AG04450 (cell line): ENCODE results near the gene SPHK1. TPM values are rescaled to one million over a fixed set of nuclear protein-coding genes. Genes with fewer than 3 reads are reported as not detected.

ENCODE experiments used
- CTCF ChIA-PET: fragments of 300-600, 350-600 bp; formaldehyde crosslinking; extraction: SDS; loops from one replicate; lab custom pipeline; 2022; ENCODE audit warnings: antibody characterized with exemption, inconsistent platforms; lab: Charles Lee
- POLR2A ChIA-PET: fragments of 350-600 bp; formaldehyde crosslinking; extraction: SDS; loops from one replicate; lab custom pipeline; 2021; ENCODE audit warnings: antibody characterized with exemption, inconsistent platforms; lab: Yijun Ruan, JAX
- DNase-seq: peaks from one replicate; pipeline ENCODE4 v3.0.0-alpha.2; 2011; ENCODE audit warnings: low read depth, low spot score
- H3K27ac ChIP-seq: one replicate; pipeline ENCODE4 v1.5.1; 2012; ENCODE audit warnings: low read depth, low read length, control low read depth
- H3K27me3 ChIP-seq: one replicate; pipeline ENCODE4 v1.6.0; 2012; ENCODE audit warnings: low read length; ENCODE audit not compliant: control insufficient read depth, insufficient read depth
- H3K4me3 ChIP-seq: 2 replicates; pipeline ENCODE4 v1.5.1; 2011; ENCODE audit warnings: mild to moderate bottlenecking, low read depth, low read length, control low read depth
- H3K9me3 ChIP-seq: 2 replicates; pipeline ENCODE4 v1.5.1; 2012; ENCODE audit warnings: low read length; ENCODE audit not compliant: control insufficient read depth, insufficient read depth
- polyA plus RNA-seq: library from polyadenylated mRNA; depleted of rRNA; stranded (reverse); fragments of >200 nt; gene quantifications from 2 replicates; pipeline ENCODE4 v1.2.3, GENCODE V29; 2011
- TF ChIP-seq, protein P1 (sequence below): IDR thresholded peaks from 2 replicates; pipeline ENCODE4 v1.5.1; 2011; ENCODE audit warnings: low read depth, low read length, control low read depth, inconsistent platforms

The SPHK1 gene
- polyA plus RNA-seq, 1 experiment = 11.6 TPM

DNA sequence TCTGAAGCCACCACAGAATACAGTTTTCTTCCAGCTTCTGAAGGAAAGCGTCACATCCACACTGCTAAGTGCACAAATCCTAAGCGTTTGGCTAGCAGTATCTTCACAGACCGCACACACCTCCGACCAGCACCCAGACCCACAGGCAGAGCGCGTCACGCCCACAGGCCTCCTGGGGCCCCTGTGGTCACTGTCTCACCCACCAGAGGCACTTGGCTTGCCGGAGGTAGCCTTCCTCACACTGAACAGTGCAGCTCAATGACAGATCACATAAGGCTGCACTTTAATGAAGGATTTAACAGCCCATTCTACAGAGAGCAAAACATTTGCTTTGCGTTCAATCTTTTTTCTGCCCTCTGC lies 21.2 kb downstream of the SPHK1 start:
- TF ChIP-seq, protein P1, sequence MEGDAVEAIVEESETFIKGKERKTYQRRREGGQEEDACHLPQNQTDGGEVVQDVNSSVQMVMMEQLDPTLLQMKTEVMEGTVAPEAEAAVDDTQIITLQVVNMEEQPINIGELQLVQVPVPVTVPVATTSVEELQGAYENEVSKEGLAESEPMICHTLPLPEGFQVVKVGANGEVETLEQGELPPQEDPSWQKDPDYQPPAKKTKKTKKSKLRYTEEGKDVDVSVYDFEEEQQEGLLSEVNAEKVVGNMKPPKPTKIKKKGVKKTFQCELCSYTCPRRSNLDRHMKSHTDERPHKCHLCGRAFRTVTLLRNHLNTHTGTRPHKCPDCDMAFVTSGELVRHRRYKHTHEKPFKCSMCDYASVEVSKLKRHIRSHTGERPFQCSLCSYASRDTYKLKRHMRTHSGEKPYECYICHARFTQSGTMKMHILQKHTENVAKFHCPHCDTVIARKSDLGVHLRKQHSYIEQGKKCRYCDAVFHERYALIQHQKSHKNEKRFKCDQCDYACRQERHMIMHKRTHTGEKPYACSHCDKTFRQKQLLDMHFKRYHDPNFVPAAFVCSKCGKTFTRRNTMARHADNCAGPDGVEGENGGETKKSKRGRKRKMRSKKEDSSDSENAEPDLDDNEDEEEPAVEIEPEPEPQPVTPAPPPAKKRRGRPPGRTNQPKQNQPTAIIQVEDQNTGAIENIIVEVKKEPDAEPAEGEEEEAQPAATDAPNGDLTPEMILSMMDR = no peak
- no peaks in the 10 kb centered on the region for H3K9me3 ChIP-seq
- CTCF ChIA-PET = interaction anchor here (0.6 to 2.2 kb wide), 7 partner anchors 8 to 106 kb away, joined by 3 to 11 read pairs (median 4); no protein-coding TSS in a partner anchor
- DNase-seq = no peak
- H3K4me3 ChIP-seq = no peak overlapping the region
- no peaks in the 10 kb centered on the region for H3K27me3 ChIP-seq
- H3K27ac ChIP-seq = no peak overlapping the region
- POLR2A ChIA-PET = no interaction called here

DNA sequence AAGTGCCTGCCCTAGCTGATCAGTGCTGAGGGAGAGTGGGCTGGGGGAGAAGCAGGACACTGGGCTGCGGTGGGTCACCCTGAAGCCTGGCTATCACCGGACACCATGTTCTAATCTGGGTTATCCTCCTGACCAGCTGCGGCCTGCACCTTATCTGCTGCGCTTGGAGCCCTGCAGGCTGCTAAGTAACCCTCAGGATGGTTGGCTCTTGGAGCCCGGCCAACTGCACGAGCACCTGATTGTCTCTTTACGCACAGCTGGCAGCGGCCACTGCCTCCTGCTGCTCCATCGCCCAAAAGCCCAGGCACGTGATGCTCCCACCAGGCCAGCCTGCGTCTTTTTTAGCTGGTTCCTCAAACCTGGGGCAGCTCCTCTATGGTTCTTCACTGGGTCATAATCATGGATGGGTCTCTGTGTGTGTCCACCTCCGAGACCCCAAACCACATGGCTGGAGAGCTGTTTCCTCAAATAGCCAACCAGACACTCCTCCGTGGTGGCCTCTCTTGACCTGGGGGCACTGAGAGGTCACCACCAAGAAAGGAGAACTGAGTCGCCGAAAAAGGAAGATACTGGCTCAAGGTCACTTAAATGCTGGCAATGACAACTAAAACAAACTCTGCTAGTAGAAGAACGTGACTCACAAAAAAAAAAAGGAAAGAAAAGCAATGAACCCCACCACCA lies 21.7 kb downstream of the SPHK1 start:
- TF ChIP-seq, protein P1 = no peak
- Histone ChIP-seq H3K27ac (no peak overlapping the region), H3K27me3 (no peaks in the 10 kb centered on the region), H3K4me3 (no peak overlapping the region), H3K9me3 (no peaks in the 10 kb centered on the region)
- ChIA-PET CTCF (interaction anchor here (0.6 to 2.2 kb wide), 6 partner anchors 8 to 107 kb away, joined by 3 to 11 read pairs (median 4); no protein-coding TSS in a partner anchor), POLR2A (no interaction called here)
- DNase-seq = no peak

DNA sequence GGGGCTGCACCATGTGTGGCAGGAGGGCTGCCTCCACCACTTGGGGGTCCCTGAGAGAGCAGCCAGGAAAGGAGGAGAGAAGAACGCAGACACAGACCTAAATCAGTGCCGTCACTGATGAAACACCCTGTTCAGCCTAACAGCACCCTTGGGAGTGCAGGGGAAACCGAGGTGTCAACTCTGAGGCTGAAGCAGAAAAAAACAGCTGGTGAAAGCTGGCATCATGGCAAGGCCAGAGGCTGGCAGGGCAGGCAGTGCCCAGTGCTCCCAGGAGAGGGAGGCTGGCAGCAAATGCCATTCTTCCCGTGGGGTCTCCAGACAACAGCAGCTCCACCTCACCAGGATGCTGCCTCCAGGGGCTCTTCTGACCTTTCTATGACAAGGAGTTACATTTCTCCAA lies 23.1 kb downstream of the SPHK1 start:
- POLR2A ChIA-PET = no interaction called here
- TF ChIP-seq, protein P1 = no peak
- no peak for DNase-seq
- H3K27me3 ChIP-seq = no peaks in the 10 kb centered on the region
- H3K27ac ChIP-seq = no peak overlapping the region
- CTCF ChIA-PET = interaction anchor here (1.8 to 6.3 kb wide), 5 partner anchors 10 to 100 kb away, joined by 4 to 78 read pairs (median 13); partner anchors contain the start of gene PRPSAP1
- H3K9me3 ChIP-seq = no peaks in the 10 kb centered on the region
- H3K4me3 ChIP-seq = no peak overlapping the region

DNA sequence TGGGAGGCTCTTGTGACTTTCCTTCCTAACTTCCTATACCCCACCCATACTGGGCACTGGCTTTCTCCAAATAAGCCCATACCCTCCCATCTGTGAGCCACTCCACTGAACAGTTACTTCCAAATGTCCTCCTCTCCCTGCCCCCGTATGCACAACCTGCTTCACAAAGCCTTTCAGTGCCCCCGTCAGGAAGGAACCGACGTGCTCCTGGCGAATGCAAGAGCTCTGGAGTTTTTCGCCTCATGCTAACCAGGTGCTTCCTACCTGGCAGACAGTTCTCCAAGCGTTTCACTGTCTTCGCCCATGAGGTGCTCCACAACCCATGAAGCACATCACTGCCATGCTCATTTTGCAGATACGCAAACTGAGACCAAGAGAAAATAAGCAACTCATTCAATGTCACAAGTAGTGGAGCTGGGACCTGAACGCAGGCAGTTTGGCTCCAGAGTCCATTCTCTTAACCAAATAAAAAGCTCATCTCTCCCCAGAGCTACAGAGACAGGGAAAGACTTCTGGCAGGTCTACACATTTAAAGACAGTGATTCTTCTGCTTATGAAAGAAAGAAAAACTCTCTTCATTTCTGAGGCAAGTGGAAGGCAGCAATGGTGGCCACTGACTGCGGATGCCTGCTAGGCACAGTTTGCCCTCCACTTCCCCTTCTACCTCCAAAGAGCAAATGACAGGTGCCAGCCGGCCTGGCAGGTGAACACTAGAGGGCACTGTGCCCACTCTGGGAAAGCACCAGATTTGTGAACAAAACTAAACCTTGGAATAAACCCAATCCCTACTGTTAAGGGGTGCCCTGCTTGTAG lies 23.8 kb downstream of the SPHK1 start:
- DNase-seq = no peak
- H3K27me3 ChIP-seq = no peaks in the 10 kb centered on the region
- TF ChIP-seq, protein P1 = peak; percentile 82
- CTCF ChIA-PET = interaction anchor here (0.6 to 6.3 kb wide), 13 partner anchors 9 to 660 kb away, joined by 3 to 78 read pairs (median 7); partner anchors contain the start of gene PRPSAP1
- POLR2A ChIA-PET = no interaction called here
- H3K4me3 ChIP-seq = no peak overlapping the region
- no peak overlapping the region for H3K27ac ChIP-seq
- H3K9me3 ChIP-seq = no peaks in the 10 kb centered on the region
